Renal cortex interstitium (tissue), 11 donors: ENCODE data around the gene PCDHGA1. TPM values are rescaled to one million over a fixed set of nuclear protein-coding genes. Genes with fewer than 3 reads are reported as not detected.
"Not testable (repeated sequence)": the region's sequence is repeated elsewhere in the genome, so short reads cannot be mapped to it uniquely, and the experiment has no call there.

Experiments
- DNase-seq, 11 donors: peaks; one replicate each; pipeline ENCODE4 v3.0.0-alpha.2; 2013; ENCODE audit warnings: low read depth in 9 of 11, low spot score in 4 of 11; ENCODE audit errors: extremely low read depth in 1 of 11
- polyA plus RNA-seq, 3 donors: library from polyadenylated mRNA; unstranded; fragments of 120-200 nt; gene quantifications; one replicate each; pipeline ENCODE4 v1.2.1, GENCODE V29; 2013; ENCODE audit not compliant: insufficient read length in 3 of 3

The PCDHGA1 gene
- polyA plus RNA-seq, 3 donors: 0.92 to 1.2 (median 1.0) TPM

GRCh38 chr5:141371572-141372475, 41.5 kb downstream of the PCDHGA1 start:
- DNase-seq: no peak

GRCh38 chr5:141373673-141374317, 43.5 kb downstream of the PCDHGA1 start, which contains the start of gene PCDHGA6:
Gene PCDHGA6 (plus strand): TSS chr5:141373891. CDS start chr5:141374084, 193 bp downstream.
- DNase-seq: no peak

GRCh38 chr5:141374627-141375026, 44.3 kb downstream of the PCDHGA1 start:
- DNase-seq: no peak

GRCh38 chr5:141375444-141376155, 45.3 kb downstream of the PCDHGA1 start:
- DNase-seq: not testable (repeated sequence)

- DNase-seq: no peak
These were observed 52.4 kb downstream of the PCDHGA1 start, which contains the start of gene PCDHGA7 for GRCh38 chr5:141382469-141383294. Gene PCDHGA7 (plus strand): TSS chr5:141382742. CDS start chr5:141382900, 158 bp downstream.

- DNase-seq: no peak
These were observed 53.0 kb downstream of the PCDHGA1 start for GRCh38 chr5:141383345-141383744.

- DNase-seq: no peak
These were observed 54.4 kb downstream of the PCDHGA1 start for GRCh38 chr5:141384471-141385267.

GRCh38 chr5:141387557-141388311, 57.4 kb downstream of the PCDHGA1 start, which contains the start of gene PCDHGB4:
Gene PCDHGB4 (plus strand): TSS chr5:141387698. CDS start chr5:141387885, 187 bp downstream.
- DNase-seq: not testable (repeated sequence)

- no peak for DNase-seq
These were observed 58.3 kb downstream of the PCDHGA1 start for GRCh38 chr5:141388661-141389060.

- no peak for DNase-seq
These were observed 59.1 kb downstream of the PCDHGA1 start for GRCh38 chr5:141389153-141390042.

- DNase-seq: no peak
These were observed 62.3 kb downstream of the PCDHGA1 start, which contains the start of gene PCDHGA8 for GRCh38 chr5:141392429-141393198. Gene PCDHGA8 (plus strand): TSS chr5:141392633. CDS start chr5:141392814, 181 bp downstream.

GRCh38 chr5:141393267-141393666, 63.0 kb downstream of the PCDHGA1 start:
- no peak for DNase-seq

- not testable (repeated sequence) for DNase-seq
These were observed 64.3 kb downstream of the PCDHGA1 start for GRCh38 chr5:141394401-141395187.

GRCh38 chr5:141397756-141398551, 67.6 kb downstream of the PCDHGA1 start, which contains the start of gene PCDHGB5:
Gene PCDHGB5 (plus strand): TSS chr5:141397947. CDS start chr5:141398128, 181 bp downstream.
- DNase-seq: not testable (repeated sequence)
